ENCODE data around the gene ITGBL1.
A peak's percentile ranks its signal among the peaks of the same experiment; 100 is the strongest.

The ITGBL1 gene

GRCh38 chr13:101738336-101738735 lies 285.9 kb downstream of the ITGBL1 start:
- Mint-ChIP-seq H3K36me3 (ENCODE audit: insufficient read depth) (no peaks in the 10 kb centered on the region), H3K9me3 (no peaks in the 10 kb centered on the region), H3K27ac (ENCODE audit: low read depth) (no peak overlapping the region), H3K4me1 (no peaks in the 10 kb centered on the region), H3K27me3 (peaks cover 12% of the 10 kb centered on the region), H3K4me3 (no peak overlapping the region)
- DNase-seq (ENCODE audit: low spot score in 2 of 2) (no peak), ATAC-seq (replicated peaks; ENCODE audit: extremely low read depth, poor library complexity, severe bottlenecking) (no peak)

DNA sequence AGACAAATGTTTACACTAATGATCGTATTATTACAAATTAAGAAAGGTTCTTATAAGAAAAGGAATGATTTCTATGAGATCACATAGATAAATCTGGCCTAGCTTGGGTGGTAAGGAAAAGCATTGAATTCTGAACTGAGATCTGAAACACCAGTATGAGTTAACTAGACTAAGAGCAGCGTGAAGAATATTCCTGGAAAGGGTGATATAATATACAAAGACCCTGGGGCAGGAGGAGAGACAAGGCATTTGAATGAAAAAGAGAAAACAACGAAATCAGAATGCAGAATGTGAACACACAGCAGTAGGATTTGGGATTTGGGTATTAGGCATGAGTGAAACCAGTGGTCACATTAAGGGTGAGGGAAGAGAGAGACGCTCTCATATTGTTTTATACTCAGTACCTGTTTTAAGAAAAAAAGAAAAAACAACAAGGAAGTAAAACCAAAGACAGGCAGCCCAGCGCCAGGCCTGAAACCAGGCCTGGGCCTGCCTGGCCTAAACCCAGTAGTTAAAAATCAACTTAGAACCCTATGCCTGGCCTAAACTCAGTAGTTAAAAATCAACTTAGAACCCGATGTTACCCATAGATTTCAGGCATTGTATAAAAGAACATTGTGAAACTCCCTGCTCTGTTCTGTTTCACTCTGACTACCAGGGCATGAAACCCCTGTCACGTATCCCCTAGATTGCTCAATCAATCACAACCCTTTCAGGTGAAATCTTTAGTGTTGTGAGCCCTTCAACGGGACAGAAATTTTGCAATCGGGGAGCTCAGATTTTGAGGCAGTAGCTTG lies 287.1 kb downstream of the ITGBL1 start:
- no peak for DNase-seq (ENCODE audit: low spot score in 2 of 2)
- H3K9me3 Mint-ChIP-seq = no peaks in the 10 kb centered on the region
- H3K4me3 Mint-ChIP-seq = no peak overlapping the region
- peaks cover 12% of the 10 kb centered on the region for H3K27me3 Mint-ChIP-seq
- no peaks in the 10 kb centered on the region for H3K4me1 Mint-ChIP-seq
- no peak for ATAC-seq (replicated peaks; ENCODE audit: extremely low read depth, poor library complexity, severe bottlenecking)
- no peaks in the 10 kb centered on the region for H3K36me3 Mint-ChIP-seq (ENCODE audit: insufficient read depth)
- no peak overlapping the region for H3K27ac Mint-ChIP-seq (ENCODE audit: low read depth)

- no peak overlapping the region for H3K27ac Mint-ChIP-seq (ENCODE audit: low read depth)
- no peak for ATAC-seq (replicated peaks; ENCODE audit: extremely low read depth, poor library complexity, severe bottlenecking)
- H3K27me3 Mint-ChIP-seq = peaks cover 62% of the 10 kb centered on the region
- H3K9me3 Mint-ChIP-seq = no peaks in the 10 kb centered on the region
- no peak overlapping the region for H3K4me3 Mint-ChIP-seq
- H3K4me1 Mint-ChIP-seq = no peaks in the 10 kb centered on the region
- H3K36me3 Mint-ChIP-seq (ENCODE audit: insufficient read depth) = no peaks in the 10 kb centered on the region
- DNase-seq (ENCODE audit: low spot score in 2 of 2) = no peak
Measured at GRCh38 chr13:101746513-101746912, 294.0 kb downstream of the ITGBL1 start.

GRCh38 chr13:101747039-101747438 lies 294.6 kb downstream of the ITGBL1 start:
- no peak for ATAC-seq (replicated peaks; ENCODE audit: extremely low read depth, poor library complexity, severe bottlenecking)
- peaks cover 61% of the 10 kb centered on the region for H3K27me3 Mint-ChIP-seq
- H3K36me3 Mint-ChIP-seq (ENCODE audit: insufficient read depth) = no peaks in the 10 kb centered on the region
- H3K9me3 Mint-ChIP-seq = no peaks in the 10 kb centered on the region
- DNase-seq (ENCODE audit: low spot score in 2 of 2) = no peak
- H3K4me3 Mint-ChIP-seq = no peak overlapping the region
- H3K4me1 Mint-ChIP-seq = no peaks in the 10 kb centered on the region
- no peak overlapping the region for H3K27ac Mint-ChIP-seq (ENCODE audit: low read depth)

DNA sequence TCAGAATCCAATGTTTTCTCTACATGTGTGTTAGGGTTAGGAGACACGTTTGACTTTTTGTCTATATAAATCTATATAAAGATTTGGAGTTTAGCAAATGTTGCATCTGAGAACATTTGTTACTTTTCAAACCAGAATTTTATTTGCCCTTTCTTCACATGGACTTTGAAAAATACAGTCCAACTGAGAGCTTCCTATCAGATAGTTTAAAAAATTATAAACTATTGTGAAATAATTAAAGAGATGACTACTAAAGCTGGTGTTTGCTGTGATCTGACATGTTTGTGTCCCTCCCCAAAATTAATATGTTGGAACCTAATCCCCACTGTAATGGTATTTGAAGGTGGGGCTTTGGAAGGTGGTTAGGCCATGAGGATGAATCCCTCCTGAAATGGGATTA lies 297.1 kb downstream of the ITGBL1 start:
- no peak for ATAC-seq (replicated peaks; ENCODE audit: extremely low read depth, poor library complexity, severe bottlenecking)
- Mint-ChIP-seq H3K36me3 (ENCODE audit: insufficient read depth) (no peaks in the 10 kb centered on the region), H3K27ac (ENCODE audit: low read depth) (no peak overlapping the region), H3K4me3 (no peak overlapping the region), H3K9me3 (no peaks in the 10 kb centered on the region), H3K4me1 (no peaks in the 10 kb centered on the region), H3K27me3 (peaks cover 62% of the 10 kb centered on the region)
- no peak for DNase-seq (ENCODE audit: low spot score in 2 of 2)

DNA sequence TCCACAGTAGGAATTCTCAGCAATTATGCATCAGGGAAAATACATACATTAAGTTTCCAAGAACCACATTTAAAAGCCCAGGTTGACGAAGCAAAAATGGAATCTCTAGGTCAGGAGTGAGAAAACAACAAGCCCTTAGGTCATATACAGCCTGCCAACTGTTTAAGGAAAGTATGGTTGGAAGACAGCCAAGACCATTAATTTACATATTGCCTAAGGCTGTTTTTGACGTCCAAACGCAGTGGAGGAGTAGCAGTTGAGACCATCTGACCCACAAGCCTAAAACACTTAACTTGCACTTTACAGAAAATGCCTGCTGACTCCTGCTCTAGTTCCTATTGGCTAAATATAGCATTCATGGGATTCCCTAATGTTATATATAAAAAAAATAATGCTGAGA lies 299.0 kb downstream of the ITGBL1 start:
- no peak for DNase-seq (ENCODE audit: low spot score in 2 of 2)
- H3K4me1 Mint-ChIP-seq = no peaks in the 10 kb centered on the region
- H3K9me3 Mint-ChIP-seq = no peaks in the 10 kb centered on the region
- no peak overlapping the region for H3K4me3 Mint-ChIP-seq
- peaks cover 49% of the 10 kb centered on the region for H3K27me3 Mint-ChIP-seq
- no peaks in the 10 kb centered on the region for H3K36me3 Mint-ChIP-seq (ENCODE audit: insufficient read depth)
- H3K27ac Mint-ChIP-seq (ENCODE audit: low read depth) = no peak overlapping the region
- ATAC-seq (replicated peaks; ENCODE audit: extremely low read depth, poor library complexity, severe bottlenecking) = no peak

DNA sequence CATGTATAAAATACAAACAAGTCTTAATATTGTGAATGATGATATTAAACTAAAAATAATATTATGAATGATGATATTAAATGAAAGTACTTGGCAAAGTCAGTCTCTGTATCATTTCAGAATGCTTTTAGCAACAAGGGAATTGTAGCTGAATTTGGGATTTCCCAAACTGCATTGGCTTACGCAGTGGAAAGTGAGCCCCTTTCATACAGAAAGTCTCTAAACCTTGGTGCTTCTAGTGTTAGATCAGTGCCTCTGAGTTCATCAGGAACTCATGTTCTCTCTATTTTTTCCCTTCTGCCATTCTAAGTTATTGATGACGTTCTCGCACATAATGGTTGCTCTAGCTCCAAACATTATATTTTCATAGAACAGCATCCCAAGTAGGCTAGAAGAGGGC lies 300.0 kb downstream of the ITGBL1 start:
- Mint-ChIP-seq H3K27ac (ENCODE audit: low read depth) (no peak overlapping the region), H3K27me3 (peaks cover 39% of the 10 kb centered on the region), H3K36me3 (ENCODE audit: insufficient read depth) (no peaks in the 10 kb centered on the region), H3K4me1 (no peaks in the 10 kb centered on the region), H3K9me3 (no peaks in the 10 kb centered on the region), H3K4me3 (no peak overlapping the region)
- ATAC-seq (replicated peaks; ENCODE audit: extremely low read depth, poor library complexity, severe bottlenecking) (no peak), DNase-seq (ENCODE audit: low spot score in 2 of 2) (no peak)

DNA sequence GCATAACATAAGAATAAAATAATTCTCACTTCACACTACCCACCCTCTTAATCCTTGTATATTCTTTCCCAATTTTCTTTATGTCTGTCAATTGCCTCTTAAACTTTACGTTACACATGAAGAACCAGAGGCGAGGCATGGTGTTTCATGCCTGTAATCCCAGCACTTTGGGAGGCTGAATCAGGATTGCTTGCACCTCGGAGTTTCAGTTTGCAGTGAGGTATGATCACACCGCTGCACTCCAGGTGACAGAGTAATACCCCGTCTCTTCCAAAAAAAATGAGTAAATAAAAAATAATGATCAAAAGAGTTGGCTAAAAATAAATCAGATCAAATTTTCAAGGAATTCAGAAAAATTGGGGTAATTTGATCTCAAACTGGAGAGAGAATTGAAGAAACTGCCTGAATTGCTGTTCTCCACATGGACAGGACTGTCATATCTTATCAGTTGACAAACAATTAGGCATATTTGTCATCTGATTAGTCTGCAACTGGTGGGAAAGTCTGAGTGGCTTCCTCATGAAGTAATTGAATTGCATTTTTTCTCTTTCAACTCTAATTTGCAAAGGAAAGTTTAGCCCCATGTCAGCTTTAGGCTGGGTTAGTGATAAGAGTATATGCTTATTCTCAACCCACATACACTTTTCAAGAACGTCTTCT lies 302.9 kb downstream of the ITGBL1 start:
- Mint-ChIP-seq H3K9me3 (no peaks in the 10 kb centered on the region), H3K27ac (ENCODE audit: low read depth) (no peak overlapping the region), H3K27me3 (peaks cover 30% of the 10 kb centered on the region), H3K4me3 (no peak overlapping the region), H3K36me3 (ENCODE audit: insufficient read depth) (no peaks in the 10 kb centered on the region), H3K4me1 (no peaks in the 10 kb centered on the region)
- ATAC-seq (replicated peaks; ENCODE audit: extremely low read depth, poor library complexity, severe bottlenecking) (no peak), DNase-seq (ENCODE audit: low spot score in 2 of 2) (no peak)

DNA sequence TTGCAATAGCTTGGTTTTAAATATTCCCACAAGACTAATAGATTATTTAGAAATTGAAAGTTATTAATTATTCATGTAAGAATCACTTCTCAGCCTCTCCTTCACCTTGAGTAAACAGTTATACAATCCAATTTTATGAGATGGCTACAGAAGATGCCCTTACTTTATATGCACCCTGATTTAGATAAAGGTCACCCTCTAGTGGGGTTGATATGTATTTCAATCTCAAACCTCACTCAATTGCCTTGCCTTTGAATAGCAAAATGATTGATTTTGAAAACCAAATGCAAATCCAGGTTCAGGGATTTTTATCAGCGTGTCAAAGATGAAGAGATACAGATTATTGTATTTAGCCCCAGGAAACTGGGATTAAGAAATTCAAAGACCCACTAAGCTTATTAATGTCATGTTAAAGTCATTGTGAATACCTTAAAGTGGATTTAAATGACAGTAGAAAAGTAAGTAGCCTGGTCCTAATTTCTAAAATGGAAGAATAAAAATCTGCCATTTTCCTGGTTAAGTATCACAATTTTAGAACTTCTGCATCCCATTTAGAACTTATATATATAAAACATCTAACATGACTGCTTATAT lies 305.1 kb downstream of the ITGBL1 start:
- Mint-ChIP-seq H3K27ac (ENCODE audit: low read depth) (no peak overlapping the region), H3K27me3 (peaks cover 39% of the 10 kb centered on the region), H3K4me3 (no peak overlapping the region), H3K36me3 (ENCODE audit: insufficient read depth) (no peaks in the 10 kb centered on the region), H3K4me1 (no peaks in the 10 kb centered on the region), H3K9me3 (no peaks in the 10 kb centered on the region)
- ATAC-seq (replicated peaks; ENCODE audit: extremely low read depth, poor library complexity, severe bottlenecking) (peak; percentile 36), DNase-seq (ENCODE audit: low spot score in 2 of 2) (no peak)

- H3K27ac Mint-ChIP-seq (ENCODE audit: low read depth) = no peak overlapping the region
- no peak for ATAC-seq (replicated peaks; ENCODE audit: extremely low read depth, poor library complexity, severe bottlenecking)
Measured at GRCh38 chr13:101763191-101763590, 310.7 kb downstream of the ITGBL1 start.

More at GRCh38 chr13:101763191-101763590, 310.7 kb downstream of the ITGBL1 start:
- Mint-ChIP-seq H3K4me3 (no peak overlapping the region), H3K4me1 (no peaks in the 10 kb centered on the region), H3K9me3 (no peaks in the 10 kb centered on the region), H3K27me3 (peaks cover 43% of the 10 kb centered on the region), H3K36me3 (ENCODE audit: insufficient read depth) (no peaks in the 10 kb centered on the region)
- no peak for DNase-seq (ENCODE audit: low spot score in 2 of 2)

Data from central memory CD8-positive, alpha-beta T cell (primary cell).